GM12878 (cell line): ENCODE measurements around the gene ADAMTS1. TPM values are rescaled to one million over a fixed set of nuclear protein-coding genes. Genes with fewer than 3 reads are reported as not detected.

Experiments used
- ATAC-seq: fragments of 200-7000 bp; cut with Tn5 transposase; 3 replicates; pipeline ENCODE4 v1.9.1; 2020; ENCODE audit warnings: mild to moderate bottlenecking, moderate library complexity
- BruUV-seq: library from RNA; stranded (reverse); fragments of 400-500 nt; replicated peaks from 2 replicates; lab custom pipeline; 2021; lab: Mats Ljungman, UMichigan
- CTCF ChIA-PET: fragments of 300-600 bp; sonication (Branson Sonifier 250); formaldehyde crosslinking; extraction: SDS; loops from one replicate; lab custom pipeline; 2021; ENCODE audit warnings: inconsistent platforms; lab: Yijun Ruan, JAX
- POLR2A ChIA-PET: fragments of 350-600 bp; formaldehyde crosslinking; extraction: SDS; loops from one replicate; lab custom pipeline; 2021; ENCODE audit warnings: inconsistent platforms; lab: Charles Lee
- RAD21 ChIA-PET: fragments of 300-600 bp; sonication (Branson Sonifier 250); formaldehyde crosslinking; loops from one replicate; lab custom pipeline; 2023; ENCODE audit warnings: antibody characterized with exemption; ENCODE audit not compliant: unreplicated experiment; lab: Charles Lee
- SMC1A ChIA-PET: fragments of 300-600 bp; sonication (Branson Sonifier 250); formaldehyde crosslinking; loops from one replicate; lab custom pipeline; 2023; ENCODE audit not compliant: unreplicated experiment, uncharacterized antibody; lab: Charles Lee
- DNase-seq: peaks from one replicate; pipeline ENCODE4 v3.0.0-alpha.2; 2011; ENCODE audit warnings: low read depth, low spot score
- FAIRE-seq: peaks from 3 replicates; lab custom pipeline; 2011; peaks lifted over from hg19 to GRCh38; lab: Jason Lieb, UNC
- H2AFZ ChIP-seq: 2 replicates; pipeline ENCODE4 v1.6.0; 2011; ENCODE audit warnings: low read depth, low read length, control low read depth; ENCODE audit not compliant: control insufficient read depth
- H3K27ac ChIP-seq: 2 replicates; pipeline ENCODE4 v1.5.1; 2011; ENCODE audit warnings: control low read depth; ENCODE audit not compliant: control insufficient read depth, insufficient read depth
- H3K27me3 ChIP-seq, 2 experiments: replicated peaks in 1 of 2; 2 replicates each; pipeline versions ENCODE4 v1.6.0 to v1.6.1; 2011; ENCODE audit warnings: low read length in 1 of 2; ENCODE audit not compliant: control insufficient read depth in 2 of 2, insufficient read depth in 2 of 2
- H3K36me3 ChIP-seq, 2 experiments: 2 replicates each; pipeline ENCODE4 v1.5.1; 2011; ENCODE audit warnings: low read length in 1 of 2; ENCODE audit not compliant: control insufficient read depth in 2 of 2, insufficient read depth in 2 of 2
- H3K4me1 ChIP-seq: 2 replicates; pipeline ENCODE4 v1.6.1; 2011; ENCODE audit warnings: mild to moderate bottlenecking, low read length, moderate library complexity, mixed read lengths; ENCODE audit not compliant: control insufficient read depth, insufficient read depth
- H3K4me2 ChIP-seq: 2 replicates; pipeline ENCODE4 v1.6.0; 2011; ENCODE audit warnings: control low read depth; ENCODE audit not compliant: control insufficient read depth, insufficient read depth
- H3K4me3 ChIP-seq: fragments of 200-600 bp; sonication (generic); 2 replicates; pipeline ENCODE4 v1.5.1; 2016
- H3K79me2 ChIP-seq: 2 replicates; pipeline ENCODE4 v1.6.0; 2011; ENCODE audit warnings: low read length; ENCODE audit not compliant: control insufficient read depth, insufficient read depth
- H3K9ac ChIP-seq: 2 replicates; pipeline ENCODE4 v1.8.0; 2011; ENCODE audit warnings: low read length, control low read depth, mixed read lengths; ENCODE audit not compliant: control insufficient read depth, insufficient read depth
- H3K9me3 ChIP-seq: replicated peaks from 3 replicates; pipeline ENCODE4 v1.5.1; 2011; ENCODE audit warnings: mild to moderate bottlenecking, low read length; ENCODE audit not compliant: control insufficient read depth, insufficient read depth
- H4K20me1 ChIP-seq: 2 replicates; pipeline ENCODE4 v1.6.0; 2011; ENCODE audit not compliant: control insufficient read depth, insufficient read depth
- ATF3 ChIP-seq: IDR thresholded peaks from 2 replicates; pipeline ENCODE4 v1.6.1; 2011; ENCODE audit warnings: low read depth, mild to moderate bottlenecking, low read length, moderate library complexity, borderline replicate concordance; ENCODE audit errors: extremely low read depth
- CBX5 ChIP-seq: sonication (generic); IDR thresholded peaks from 2 replicates; pipeline ENCODE4 v1.6.1; 2016; ENCODE audit warnings: low read depth, moderate library complexity, mild to moderate bottlenecking, inconsistent platforms
- E2F4 ChIP-seq: IDR thresholded peaks from 2 replicates; pipeline ENCODE4 v1.6.1; 2012; ENCODE audit warnings: low read depth, low read length, improper control_type of control experiment
- FOS ChIP-seq: IDR thresholded peaks from 3 replicates; pipeline ENCODE4 v1.6.1; 2011; ENCODE audit warnings: borderline replicate concordance; ENCODE audit not compliant: insufficient read length; ENCODE audit errors: extremely low read depth
- GABPA ChIP-seq: IDR thresholded peaks from 2 replicates; pipeline ENCODE4 v1.6.1; 2014; ENCODE audit warnings: antibody characterized with exemption, low read depth, mild to moderate bottlenecking, inconsistent platforms
- NFXL1 ChIP-seq: fragments of 450-650 bp; IDR thresholded peaks from 2 replicates; pipeline ENCODE4 v1.6.1; 2017; ENCODE audit warnings: antibody characterized with exemption, mild to moderate bottlenecking, borderline replicate concordance
- PAX8 ChIP-seq: fragments of 450-650 bp; IDR thresholded peaks from 2 replicates; pipeline ENCODE4 v1.6.1; 2017; ENCODE audit warnings: mild to moderate bottlenecking, moderate library complexity
- POLR2AphosphoS5 ChIP-seq: IDR thresholded peaks from 2 replicates; pipeline ENCODE4 v1.6.1; 2011; ENCODE audit warnings: mild to moderate bottlenecking, low read length, inconsistent platforms
- POU2F2 ChIP-seq: IDR thresholded peaks from 3 replicates; pipeline ENCODE4 v1.6.1; 2011; ENCODE audit warnings: low read depth, mild to moderate bottlenecking, low read length, borderline replicate concordance
- RUNX3 ChIP-seq: IDR thresholded peaks from 2 replicates; pipeline ENCODE4 v1.6.1; 2012; ENCODE audit warnings: low read length, inconsistent platforms
- SMAD1 ChIP-seq: fragments of 450-650 bp; IDR thresholded peaks from 2 replicates; pipeline ENCODE4 v1.6.1; 2018; ENCODE audit warnings: mild to moderate bottlenecking, low read depth; ENCODE audit not compliant: partially characterized antibody
- YY1 ChIP-seq: IDR thresholded peaks from 2 replicates; pipeline ENCODE4 v1.6.1; 2011; ENCODE audit warnings: low read depth, mild to moderate bottlenecking, low read length
- ZBTB11 ChIP-seq: fragments of 450-650 bp; formaldehyde crosslinking; IDR thresholded peaks from 2 replicates; pipeline ENCODE4 v1.5.0; 2022; ENCODE audit warnings: mild to moderate bottlenecking, missing genetic modification characterization
- ZNF24 ChIP-seq: fragments of 450-650 bp; IDR thresholded peaks from 2 replicates; pipeline ENCODE4 v1.6.1; 2017; ENCODE audit warnings: antibody characterized with exemption, mild to moderate bottlenecking
- ZNF687 ChIP-seq: fragments of 450-650 bp; IDR thresholded peaks from 2 replicates; pipeline ENCODE4 v1.6.1; 2017; ENCODE audit warnings: mild to moderate bottlenecking, moderate library complexity
- WGBS: methylation state at CpG from one replicate; pipeline ENCODE4 v1.1.6; 2016; ENCODE audit warnings: low lambda C conversion rate; ENCODE audit not compliant: insufficient replicate concordance, insufficient coverage; ENCODE audit errors: missing lambda C conversion rate; 5-methylcytosine and 5-hydroxymethylcytosine counted together
- in situ Hi-C: fragments of 300-500 bp; cut with MboI; formaldehyde crosslinking; loops from 9 replicates; pipeline ENCODE4 v1.14.3; 2018; ENCODE audit warnings: mixed read lengths
- intact Hi-C: fragments of 100-400 bp; cut with micrococcal nuclease; formaldehyde crosslinking; loops from one replicate; pipeline ENCODE4 v1.14.2; 2022; ENCODE audit not compliant: unreplicated experiment
- polyA plus RNA-seq, 11 experiments: library from polyadenylated mRNA; depleted of rRNA in 4 of 11; unstranded in 6 of 11; stranded (reverse) in 5 of 11; fragments of >200 nt; fragmentation: Nextera tagmentation in 4 of 11; fragmentation: Illumina TruSeq in 1 of 11; extraction: Ambion mirVana in 4 of 11; extraction: Trizol in 1 of 11; gene quantifications; 1 replicate in 1 of 11; 2 replicates in 10 of 11; pipeline versions ENCODE4 v1.2.1 to v1.2.3, GENCODE V29; 2011 to 2016; ENCODE audit warnings: inconsistent platforms in 2 of 11, missing spikeins in 2 of 11, low read depth in 1 of 11
- total RNA-seq, 4 experiments: library from RNA; depleted of rRNA in 3 of 4; stranded (reverse); fragments of >200 nt in 3 of 4; fragmentation: Illumina TruSeq in 1 of 4; extraction: Trizol in 1 of 4; gene quantifications; 2 replicates each; pipeline versions ENCODE4 v1.2.1 to v1.2.3, GENCODE V29; 2013 to 2021
- TF ChIP-seq, protein P1 (sequence below): fragments of 450-650 bp; IDR thresholded peaks from 2 replicates; pipeline ENCODE4 v1.6.1; 2014; ENCODE audit warnings: mild to moderate bottlenecking

ADAMTS1 gene
- total and polyA plus RNA-seq, 10 of the 15 experiments (the other 5 are each of a cell fraction or from before 2014, with no cell fraction given): 0.06 to 0.21 (median 0.08) TPM; not detected in 6

DNA sequence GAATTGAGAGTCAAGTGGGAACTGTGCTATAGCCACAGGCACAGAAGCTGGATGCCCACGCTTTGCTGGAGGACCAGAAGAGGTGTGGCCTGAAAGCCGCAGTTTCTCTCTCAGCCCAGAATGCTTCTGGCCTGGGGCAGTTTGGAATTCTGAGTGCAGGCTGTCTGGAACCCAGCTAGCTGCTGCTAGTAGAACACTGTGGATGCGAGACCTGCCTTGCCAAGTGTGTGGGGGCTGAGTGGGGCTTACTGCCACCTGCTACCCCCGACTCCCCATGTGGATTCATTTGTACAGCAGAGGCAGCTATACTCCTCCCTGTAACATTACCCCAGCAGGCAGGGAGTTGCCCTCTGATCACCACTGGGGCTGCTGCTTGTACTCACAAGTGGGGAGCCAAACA, 12.2 kb downstream of the ADAMTS1 start:
- H3K27ac ChIP-seq: no peak overlapping the region
- no peak for ATAC-seq
- no peaks in the 10 kb centered on the region for H3K79me2 ChIP-seq
- no peak for TF ChIP-seq E2F4
- TF ChIP-seq ZNF687: no peak
- no peak for TF ChIP-seq ATF3
- no peak for TF ChIP-seq PAX8
- no peak for TF ChIP-seq SMAD1
- TF ChIP-seq FOS: no peak
- TF ChIP-seq POU2F2: no peak
- TF ChIP-seq, protein P1, sequence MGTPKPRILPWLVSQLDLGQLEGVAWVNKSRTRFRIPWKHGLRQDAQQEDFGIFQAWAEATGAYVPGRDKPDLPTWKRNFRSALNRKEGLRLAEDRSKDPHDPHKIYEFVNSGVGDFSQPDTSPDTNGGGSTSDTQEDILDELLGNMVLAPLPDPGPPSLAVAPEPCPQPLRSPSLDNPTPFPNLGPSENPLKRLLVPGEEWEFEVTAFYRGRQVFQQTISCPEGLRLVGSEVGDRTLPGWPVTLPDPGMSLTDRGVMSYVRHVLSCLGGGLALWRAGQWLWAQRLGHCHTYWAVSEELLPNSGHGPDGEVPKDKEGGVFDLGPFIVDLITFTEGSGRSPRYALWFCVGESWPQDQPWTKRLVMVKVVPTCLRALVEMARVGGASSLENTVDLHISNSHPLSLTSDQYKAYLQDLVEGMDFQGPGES: no peak
- TF ChIP-seq POLR2AphosphoS5: no peak
- TF ChIP-seq CBX5: no peak
- TF ChIP-seq YY1: no peak
- no peak for TF ChIP-seq ZBTB11 (CRISPR knock-in tag)
- TF ChIP-seq ZNF24: no peak
- no peak for TF ChIP-seq NFXL1
- no peak for TF ChIP-seq RUNX3
- no peak for TF ChIP-seq GABPA

More for the DNA sequence above, 12.2 kb downstream of the ADAMTS1 start:
- H3K4me2 ChIP-seq: no peak overlapping the region
- H2AFZ ChIP-seq: no peak overlapping the region
- intact Hi-C loops: no loop called here
- in situ Hi-C loops: no loop called here
- H4K20me1 ChIP-seq: no peaks in the 10 kb centered on the region
- SMC1A ChIA-PET: no interaction called here
- BruUV-seq: no TSS peak
- DNase-seq (no peak), FAIRE-seq (no peak)
- no peak overlapping the region for H3K9ac ChIP-seq
- RAD21 ChIA-PET: no interaction called here
- WGBS: 9% methylated on average over 4 of the region's 4 CpGs
- H3K4me3 ChIP-seq: no peak overlapping the region
- no peaks in the 10 kb centered on the region for H3K27me3 ChIP-seq
- POLR2A ChIA-PET: no interaction called here
- H3K4me1 ChIP-seq: no peaks in the 10 kb centered on the region
- CTCF ChIA-PET: no interaction called here
- H3K36me3 ChIP-seq: no peaks in the 10 kb centered on the region
- H3K9me3 ChIP-seq: no peaks in the 10 kb centered on the region; the same call in 2 of the 3 replicates
